HepG2 (cell line): ENCODE measurements around the gene TMEM63C. TPM values are rescaled to one million over a fixed set of nuclear protein-coding genes. Genes with fewer than 3 reads are reported as not detected.
A peak's percentile ranks its signal among the peaks of the same experiment; 100 is the strongest.

Source experiments
- BCLAF1 ChIP-seq: fragments of 450-650 bp; IDR thresholded peaks from 2 replicates; pipeline ENCODE4 v1.6.1; 2017; ENCODE audit warnings: mild to moderate bottlenecking
- CCDC6 ChIP-seq: sonication (generic); formaldehyde crosslinking; IDR thresholded peaks from 2 replicates; pipeline ENCODE4 v1.8.1; 2022; ENCODE audit warnings: mild to moderate bottlenecking, missing genetic modification reagents, moderate library complexity
- CEBPB ChIP-seq: IDR thresholded peaks from 2 replicates; pipeline ENCODE4 v1.6.1; 2011; ENCODE audit warnings: low read depth, low read length, improper control_type of control experiment, borderline replicate concordance
- GATA4 ChIP-seq: sonication (generic); IDR thresholded peaks from 2 replicates; pipeline ENCODE4 v1.6.1; 2016; ENCODE audit warnings: antibody characterized with exemption, low read depth, borderline replicate concordance
- HIC2 ChIP-seq: sonication (generic); formaldehyde crosslinking; IDR thresholded peaks from 2 replicates; pipeline ENCODE4 v1.9.0; 2022; ENCODE audit warnings: low read depth, missing genetic modification reagents
- SMARCC2 ChIP-seq: fragments of 450-650 bp; IDR thresholded peaks from 2 replicates; pipeline ENCODE4 v1.6.1; 2017; ENCODE audit warnings: antibody characterized with exemption, mild to moderate bottlenecking
- SMC3 ChIP-seq: IDR thresholded peaks from 2 replicates; pipeline ENCODE4 v1.6.1; 2011; ENCODE audit warnings: low read length, improper control_type of control experiment
- TFE3 ChIP-seq: IDR thresholded peaks from 2 replicates; pipeline ENCODE4 v1.6.1; 2016
- TSC22D2 ChIP-seq: sonication (generic); formaldehyde crosslinking; IDR thresholded peaks from 2 replicates; pipeline ENCODE4 v1.5.1; 2020; ENCODE audit warnings: missing genetic modification reagents, mild to moderate bottlenecking, borderline replicate concordance
- ZBTB3 ChIP-seq: sonication (generic); formaldehyde crosslinking; IDR thresholded peaks from 2 replicates; pipeline ENCODE4 v1.4.0; 2020; ENCODE audit warnings: low read depth, mild to moderate bottlenecking, moderate library complexity, missing genetic modification reagents, borderline replicate concordance
- ZNF207 ChIP-seq: fragments of 450-650 bp; IDR thresholded peaks from 2 replicates; pipeline ENCODE4 v1.6.1; 2016; ENCODE audit warnings: antibody characterized with exemption, borderline replicate concordance
- ZNF225 ChIP-seq: sonication (generic); formaldehyde crosslinking; IDR thresholded peaks from 2 replicates; pipeline ENCODE4 v1.4.0; 2020; ENCODE audit warnings: mild to moderate bottlenecking, missing genetic modification reagents
- ZNF598 ChIP-seq: sonication (generic); formaldehyde crosslinking; IDR thresholded peaks from 2 replicates; pipeline ENCODE4 v1.5.1; 2020; ENCODE audit warnings: mild to moderate bottlenecking, missing genetic modification reagents, borderline replicate concordance
- ZNF770 ChIP-seq: sonication (generic); formaldehyde crosslinking; IDR thresholded peaks from 2 replicates; pipeline ENCODE4 v1.5.0; 2020; ENCODE audit warnings: mild to moderate bottlenecking, missing genetic modification reagents
- ZSCAN31 ChIP-seq: sonication (generic); formaldehyde crosslinking; IDR thresholded peaks from 2 replicates; pipeline ENCODE4 v1.5.0; 2020; ENCODE audit warnings: low read depth, mild to moderate bottlenecking, missing genetic modification reagents
- polyA plus RNA-seq, 8 experiments: library from polyadenylated mRNA; depleted of rRNA in 3 of 8; stranded (reverse) in 7 of 8; unstranded in 1 of 8; fragments of >200 nt; fragmentation: Illumina TruSeq in 4 of 8; extraction: Trizol in 4 of 8; gene quantifications; 2 replicates each; pipeline versions ENCODE4 v1.2.1 to v1.2.3, GENCODE V29; 2011 to 2016; ENCODE audit warnings: low read depth in 4 of 8, missing spikeins in 1 of 8, mixed read lengths in 1 of 8; ENCODE audit not compliant: insufficient read depth in 1 of 8
- total RNA-seq, 5 experiments: library from RNA; depleted of rRNA; stranded (reverse); fragments of >200 nt; fragmentation: Illumina TruSeq; extraction: Trizol; gene quantifications; 2 replicates each; pipeline ENCODE4 v1.2.3, GENCODE V29; 2016; ENCODE audit warnings: low read depth in 1 of 5
- TF ChIP-seq, protein P1 (sequence below): sonication (generic); formaldehyde crosslinking; IDR thresholded peaks from 2 replicates; pipeline ENCODE4 v1.4.0; 2020; ENCODE audit warnings: missing genetic modification reagents, mild to moderate bottlenecking, borderline replicate concordance

Gene TMEM63C
- total and polyA plus RNA-seq, 2 of the 13 experiments (the other 11 are each of a cell fraction or from before 2014, with no cell fraction given), result 0.17 to 0.27 TPM

DNA sequence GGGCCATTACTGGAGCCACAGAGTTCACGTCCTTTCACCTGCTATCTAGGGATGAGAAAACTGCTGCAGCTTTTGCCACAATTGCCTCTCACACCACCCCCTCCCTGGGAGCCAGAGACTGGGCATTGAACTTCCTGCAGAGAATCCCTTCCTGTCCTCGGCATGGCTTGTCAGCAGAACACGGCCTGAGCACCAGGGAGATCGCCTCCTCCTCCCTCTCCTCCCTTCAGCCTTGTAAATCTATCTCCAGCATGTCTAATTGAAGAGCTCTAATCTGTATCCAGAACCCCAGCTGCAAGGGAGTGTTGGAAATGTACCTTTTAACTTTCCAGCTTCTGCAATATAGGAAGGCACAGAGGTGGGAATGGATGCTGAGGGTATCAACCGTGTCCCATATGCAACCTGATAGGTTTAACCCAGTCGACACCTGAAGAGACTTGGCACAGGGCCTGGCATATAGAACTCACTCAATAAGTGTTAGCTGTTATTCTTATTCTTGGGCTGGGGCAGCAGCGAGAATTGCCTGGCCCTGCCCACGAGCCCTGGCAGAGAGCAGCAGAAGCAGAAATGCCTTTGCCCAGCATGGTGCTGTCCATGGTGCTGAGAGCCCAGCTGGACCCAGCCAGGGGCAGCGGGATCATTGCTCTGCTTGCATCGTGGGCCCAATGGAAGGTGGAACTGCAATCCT lies 26.8 kb downstream of the TMEM63C start (continued):
- TF ChIP-seq ZNF770 (CRISPR knock-in tag) (no peak), SMARCC2 (no peak), GATA4 (no peak), ZNF225 (CRISPR knock-in tag) (peak; percentile 78; the same call in 1 of the 2 replicates), ZNF207 (no peak), SMC3 (no peak), CCDC6 (CRISPR knock-in tag) (peak; percentile 41; the same call in 1 of the 2 replicates), ZSCAN31 (CRISPR knock-in tag) (0 out of 2 replicates have a peak, but pooled peaks have one; percentile 56), TFE3 (CRISPR knock-in tag) (peak; percentile 87), ZNF598 (CRISPR knock-in tag) (no peak; the same call in 1 of the 2 replicates), ZBTB3 (CRISPR knock-in tag) (no peak), HIC2 (peak; percentile 78), TSC22D2 (CRISPR knock-in tag) (peak; percentile 99), BCLAF1 (no peak), CEBPB (no peak)
- TF ChIP-seq, protein P1, sequence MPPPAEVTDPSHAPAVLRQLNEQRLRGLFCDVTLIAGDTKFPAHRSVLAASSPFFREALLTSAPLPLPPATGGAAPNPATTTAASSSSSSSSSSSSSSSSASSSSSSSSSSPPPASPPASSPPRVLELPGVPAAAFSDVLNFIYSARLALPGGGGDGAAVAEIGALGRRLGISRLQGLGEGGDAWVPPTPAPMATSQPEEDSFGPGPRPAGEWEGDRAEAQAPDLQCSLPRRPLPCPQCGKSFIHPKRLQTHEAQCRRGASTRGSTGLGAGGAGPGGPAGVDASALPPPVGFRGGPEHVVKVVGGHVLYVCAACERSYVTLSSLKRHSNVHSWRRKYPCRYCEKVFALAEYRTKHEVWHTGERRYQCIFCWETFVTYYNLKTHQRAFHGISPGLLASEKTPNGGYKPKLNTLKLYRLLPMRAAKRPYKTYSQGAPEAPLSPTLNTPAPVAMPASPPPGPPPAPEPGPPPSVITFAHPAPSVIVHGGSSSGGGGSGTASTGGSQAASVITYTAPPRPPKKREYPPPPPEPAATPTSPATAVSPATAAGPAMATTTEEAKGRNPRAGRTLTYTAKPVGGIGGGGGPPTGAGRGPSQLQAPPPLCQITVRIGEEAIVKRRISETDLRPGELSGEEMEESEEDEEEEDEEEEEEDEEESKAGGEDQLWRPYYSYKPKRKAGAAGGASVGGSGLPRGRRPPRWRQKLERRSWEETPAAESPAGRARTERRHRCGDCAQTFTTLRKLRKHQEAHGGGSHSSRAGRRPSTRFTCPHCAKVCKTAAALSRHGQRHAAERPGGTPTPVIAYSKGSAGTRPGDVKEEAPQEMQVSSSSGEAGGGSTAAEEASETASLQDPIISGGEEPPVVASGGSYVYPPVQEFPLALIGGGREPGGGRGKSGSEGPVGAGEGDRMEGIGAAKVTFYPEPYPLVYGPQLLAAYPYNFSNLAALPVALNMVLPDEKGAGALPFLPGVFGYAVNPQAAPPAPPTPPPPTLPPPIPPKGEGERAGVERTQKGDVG (CRISPR knock-in tag), result no peak
